Loucy (cell line): ENCODE measurements around the gene ISM2.
"Not testable (repeated sequence)": the region's sequence is repeated elsewhere in the genome, so short reads cannot be mapped to it uniquely, and the experiment has no call there.

Source experiments
- CTCF ChIP-seq: fragments of 200-600 bp; sonication (generic); conservative IDR thresholded peaks from 2 replicates; pipeline ENCODE4 v1.5.1; 2014; ENCODE audit warnings: mild to moderate bottlenecking, antibody characterized with exemption, low read length
- EZH2phosphoT487 ChIP-seq: fragments of 200-600 bp; IDR thresholded peaks from 2 replicates; pipeline ENCODE4 v1.6.1; 2018; ENCODE audit warnings: antibody characterized with exemption, mild to moderate bottlenecking, moderate library complexity, borderline replicate concordance

- not testable (repeated sequence) for TF ChIP-seq CTCF, EZH2phosphoT487
Measured at GRCh38 chr14:77536951-77537350, 38.3 kb upstream of the ISM2 start.
